ENCODE measurements around the gene UNC5A.

UNC5A gene

DNA sequence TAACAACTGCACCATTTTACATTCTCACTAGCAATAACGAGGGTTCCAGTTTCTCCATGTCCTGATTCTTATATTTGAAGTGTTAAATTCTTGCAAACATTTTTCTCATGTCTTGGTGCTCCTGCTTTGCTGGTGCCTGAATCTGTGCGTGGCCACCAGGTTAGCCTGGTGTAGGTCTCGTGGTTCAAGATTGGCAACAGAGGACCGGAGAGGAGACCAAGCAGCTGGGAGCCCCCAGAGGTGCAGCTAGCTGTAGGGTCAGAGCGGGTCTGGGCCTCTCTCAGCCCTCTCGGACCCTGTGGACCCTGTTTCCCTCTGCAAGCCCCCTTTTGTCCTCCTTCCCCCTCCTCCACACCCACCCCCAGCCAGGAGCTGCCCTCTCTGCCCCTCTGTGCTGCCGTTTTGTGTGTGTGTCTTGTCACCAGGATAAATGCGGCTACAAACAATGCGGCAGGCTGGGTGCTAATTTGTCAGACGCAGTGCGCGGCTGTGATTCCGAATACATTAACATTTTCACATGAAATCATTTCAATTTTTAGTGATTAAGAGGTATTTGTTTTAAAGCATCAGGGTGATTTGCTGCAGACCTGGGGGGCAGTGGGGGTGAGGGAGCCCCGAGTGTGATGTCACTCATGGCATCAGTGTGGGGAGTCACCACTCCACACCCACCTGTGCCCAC lies 17.5 kb downstream of the UNC5A start:
- Histone ChIP-seq H3K79me1 (ENCODE audit: low read depth, low read length) (peaks cover 7% of the 10 kb centered on the region), H3K36me3 (replicated peaks in 1 of 2; ENCODE audit: control insufficient read depth in 2 of 2, insufficient read depth in 2 of 2, low read length in 2 of 2) (no peaks in the 10 kb centered on the region), H2BK120ac (ENCODE audit: low read depth, low read length) (no peak overlapping the region), H2BK12ac (ENCODE audit: low read length) (no peak overlapping the region), H4K8ac (ENCODE audit: low read depth, low read length) (no peak overlapping the region), H2BK5ac (ENCODE audit: low read length) (peak overlapping the region; percentile 59), H3K23ac (ENCODE audit: low read depth, low read length, poor library complexity) (no peak overlapping the region), H3K4me3 (ENCODE audit: low read length in 2 of 2) (no peak overlapping the region), H3K4me2 (ENCODE audit: insufficient read depth, low read length, poor library complexity, severe bottlenecking) (no peak overlapping the region), H3K4ac (ENCODE audit: low read length) (no peak overlapping the region), H2AK5ac (ENCODE audit: low read depth, low read length) (no peak overlapping the region), H3K14ac (ENCODE audit: low read length) (peak overlapping the region; percentile 11), H2BK15ac (ENCODE audit: low read length) (peak overlapping the region; percentile 54), H3K9ac (ENCODE audit: low read depth, low read length, poor library complexity) (no peak overlapping the region), H2AFZ (ENCODE audit: low read length) (no peak overlapping the region), H3K27ac (replicated peaks; ENCODE audit: low read length) (no peak overlapping the region), H3K9me3 (replicated peaks in 1 of 2; ENCODE audit: control insufficient read depth in 2 of 2, insufficient read depth in 1 of 2, low read depth in 1 of 2, low read length in 2 of 2) (peaks cover 0 to 4% of the 10 kb centered on the region in 2 donors), H4K91ac (ENCODE audit: low read depth, low read length, poor library complexity) (no peak overlapping the region), H3K27me3 (ENCODE audit: control insufficient read depth in 3 of 3, insufficient read depth in 3 of 3, low read depth in 1 of 3, low read length in 3 of 3) (peaks cover 0 to 36% (median 2%) of the 10 kb centered on the region in 3 experiments), H3K4me1 (ENCODE audit: control insufficient read depth in 2 of 2, insufficient read depth in 1 of 2, low read depth in 1 of 2, low read length in 2 of 2) (peaks cover 0 to 5% of the 10 kb centered on the region in 2 donors), H3K18ac (ENCODE audit: low read length) (peak overlapping the region; percentile 76)
- no CpG with 5 or more reads among the region's 14 CpGs for WGBS, 2 donors (ENCODE audit: extremely low coverage in 2 of 2, insufficient read length in 2 of 2, insufficient replicate concordance in 1 of 2)
- no peak for DNase-seq (ENCODE audit: low spot score)

GRCh38 chr5:176829320-176829719 lies 19.0 kb downstream of the UNC5A start:
- Histone ChIP-seq H4K8ac (ENCODE audit: low read depth, low read length) (no peak overlapping the region), H3K27me3 (ENCODE audit: control insufficient read depth in 3 of 3, insufficient read depth in 3 of 3, low read depth in 1 of 3, low read length in 3 of 3) (peaks cover 0 to 26% (median 2%) of the 10 kb centered on the region in 3 experiments), H2BK12ac (ENCODE audit: low read length) (no peak overlapping the region), H3K79me1 (ENCODE audit: low read depth, low read length) (peaks cover 4% of the 10 kb centered on the region), H3K4me1 (ENCODE audit: control insufficient read depth in 2 of 2, insufficient read depth in 1 of 2, low read depth in 1 of 2, low read length in 2 of 2) (peaks cover 0 to 5% of the 10 kb centered on the region in 2 donors), H3K4me2 (ENCODE audit: insufficient read depth, low read length, poor library complexity, severe bottlenecking) (no peak overlapping the region), H3K23ac (ENCODE audit: low read depth, low read length, poor library complexity) (no peak overlapping the region), H2AK5ac (ENCODE audit: low read depth, low read length) (no peak overlapping the region), H3K36me3 (replicated peaks in 1 of 2; ENCODE audit: control insufficient read depth in 2 of 2, insufficient read depth in 2 of 2, low read length in 2 of 2) (no peaks in the 10 kb centered on the region), H3K27ac (replicated peaks; ENCODE audit: low read length) (no peak overlapping the region), H2BK15ac (ENCODE audit: low read length) (no peak overlapping the region), H3K14ac (ENCODE audit: low read length) (no peak overlapping the region), H3K18ac (ENCODE audit: low read length) (no peak overlapping the region), H3K9me3 (replicated peaks in 1 of 2; ENCODE audit: control insufficient read depth in 2 of 2, insufficient read depth in 1 of 2, low read depth in 1 of 2, low read length in 2 of 2) (peaks cover 0 to 4% of the 10 kb centered on the region in 2 donors), H2BK120ac (ENCODE audit: low read depth, low read length) (no peak overlapping the region), H2AFZ (ENCODE audit: low read length) (no peak overlapping the region), H3K4ac (ENCODE audit: low read length) (no peak overlapping the region), H4K91ac (ENCODE audit: low read depth, low read length, poor library complexity) (no peak overlapping the region), H3K9ac (ENCODE audit: low read depth, low read length, poor library complexity) (no peak overlapping the region), H3K4me3 (ENCODE audit: low read length in 2 of 2) (no peak overlapping the region), H2BK5ac (ENCODE audit: low read length) (no peak overlapping the region)
- no peak for DNase-seq (ENCODE audit: low spot score)
- WGBS, 2 donors (ENCODE audit: extremely low coverage in 2 of 2, insufficient read length in 2 of 2, insufficient replicate concordance in 1 of 2), result 100% methylated on average over 1 of the region's 2 CpGs; no CpG with 5 or more reads in 1 of the 2 donors

- no peak overlapping the region for H2AK5ac ChIP-seq (ENCODE audit: low read depth, low read length)
- no peak overlapping the region for H2BK5ac ChIP-seq (ENCODE audit: low read length)
- no peak overlapping the region for H2BK15ac ChIP-seq (ENCODE audit: low read length)
- peak overlapping the region; percentile 86 for H4K91ac ChIP-seq (ENCODE audit: low read depth, low read length, poor library complexity)
- H3K18ac ChIP-seq (ENCODE audit: low read length), result peak overlapping the region; percentile 84
- peaks cover 0 to 5% of the 10 kb centered on the region in 2 donors for H3K4me1 ChIP-seq (ENCODE audit: control insufficient read depth in 2 of 2, insufficient read depth in 1 of 2, low read depth in 1 of 2, low read length in 2 of 2)
- WGBS, 2 donors (ENCODE audit: extremely low coverage in 2 of 2, insufficient read length in 2 of 2, insufficient replicate concordance in 1 of 2), result no CpG with 5 or more reads among the region's 23 CpGs
- H4K8ac ChIP-seq (ENCODE audit: low read depth, low read length), result peak overlapping the region; percentile 97
- no peak for DNase-seq (ENCODE audit: low spot score)
- no peak overlapping the region for H2BK120ac ChIP-seq (ENCODE audit: low read depth, low read length)
- H3K9me3 ChIP-seq (replicated peaks in 1 of 2; ENCODE audit: control insufficient read depth in 2 of 2, insufficient read depth in 1 of 2, low read depth in 1 of 2, low read length in 2 of 2), result peaks cover 0 to 4% of the 10 kb centered on the region in 2 donors
- H3K9ac ChIP-seq (ENCODE audit: low read depth, low read length, poor library complexity), result peak overlapping the region; percentile 66
- H3K79me1 ChIP-seq (ENCODE audit: low read depth, low read length), result peaks cover 4% of the 10 kb centered on the region
- no peak overlapping the region for H2AFZ ChIP-seq (ENCODE audit: low read length)
- H3K14ac ChIP-seq (ENCODE audit: low read length), result peak overlapping the region; percentile 98
- no peaks in the 10 kb centered on the region for H3K36me3 ChIP-seq (replicated peaks in 1 of 2; ENCODE audit: control insufficient read depth in 2 of 2, insufficient read depth in 2 of 2, low read length in 2 of 2)
- no peak overlapping the region for H3K4ac ChIP-seq (ENCODE audit: low read length)
- H3K4me3 ChIP-seq (ENCODE audit: low read length in 2 of 2), result peak overlapping the region in 1 of 2 donors; percentile 73
- no peak overlapping the region for H2BK12ac ChIP-seq (ENCODE audit: low read length)
- peaks cover 0 to 25% (median 2%) of the 10 kb centered on the region in 3 experiments for H3K27me3 ChIP-seq (ENCODE audit: control insufficient read depth in 3 of 3, insufficient read depth in 3 of 3, low read depth in 1 of 3, low read length in 3 of 3)
- no peak overlapping the region for H3K4me2 ChIP-seq (ENCODE audit: insufficient read depth, low read length, poor library complexity, severe bottlenecking)
- no peak overlapping the region for H3K27ac ChIP-seq (replicated peaks; ENCODE audit: low read length)
- H3K23ac ChIP-seq (ENCODE audit: low read depth, low read length, poor library complexity), result no peak overlapping the region
Observed at GRCh38 chr5:176830422-176830994, 20.1 kb downstream of the UNC5A start.

DNA sequence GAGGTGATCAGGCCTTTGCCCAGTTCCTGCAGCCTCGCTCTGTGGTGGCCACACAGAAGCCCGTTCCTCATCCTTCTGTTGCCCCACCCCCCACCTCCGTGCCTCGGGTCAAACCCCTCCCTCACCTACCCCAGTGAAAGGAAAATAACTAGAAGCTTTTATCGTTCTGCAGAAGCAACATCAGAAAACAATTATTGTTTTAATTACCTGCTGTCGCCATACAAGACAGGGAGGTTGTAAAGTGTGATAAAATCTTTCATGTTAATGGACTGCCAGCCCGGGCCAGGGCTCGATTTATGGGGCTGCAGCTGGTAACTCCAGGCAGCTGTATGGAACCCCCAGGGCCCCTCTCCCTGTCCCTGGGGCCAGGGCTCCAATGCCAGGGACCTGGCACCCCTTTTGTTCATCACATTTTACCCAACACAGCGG lies 20.6 kb downstream of the UNC5A start:
- Histone ChIP-seq H2BK5ac (ENCODE audit: low read length) (peak overlapping the region; percentile 29), H2AK5ac (ENCODE audit: low read depth, low read length) (peak overlapping the region; percentile 74), H3K4me1 (ENCODE audit: control insufficient read depth in 2 of 2, insufficient read depth in 1 of 2, low read depth in 1 of 2, low read length in 2 of 2) (peaks cover 0 to 5% of the 10 kb centered on the region in 2 donors), H3K36me3 (replicated peaks in 1 of 2; ENCODE audit: control insufficient read depth in 2 of 2, insufficient read depth in 2 of 2, low read length in 2 of 2) (no peaks in the 10 kb centered on the region), H4K91ac (ENCODE audit: low read depth, low read length, poor library complexity) (no peak overlapping the region), H4K8ac (ENCODE audit: low read depth, low read length) (no peak overlapping the region), H3K23ac (ENCODE audit: low read depth, low read length, poor library complexity) (no peak overlapping the region), H3K9me3 (replicated peaks in 1 of 2; ENCODE audit: control insufficient read depth in 2 of 2, insufficient read depth in 1 of 2, low read depth in 1 of 2, low read length in 2 of 2) (peaks cover 0 to 4% of the 10 kb centered on the region in 2 donors), H3K27me3 (ENCODE audit: control insufficient read depth in 3 of 3, insufficient read depth in 3 of 3, low read depth in 1 of 3, low read length in 3 of 3) (peaks cover 0 to 23% (median 2%) of the 10 kb centered on the region in 3 experiments), H2AFZ (ENCODE audit: low read length) (no peak overlapping the region), H3K4me3 (ENCODE audit: low read length in 2 of 2) (no peak overlapping the region), H2BK12ac (ENCODE audit: low read length) (no peak overlapping the region), H2BK120ac (ENCODE audit: low read depth, low read length) (no peak overlapping the region), H3K4me2 (ENCODE audit: insufficient read depth, low read length, poor library complexity, severe bottlenecking) (no peak overlapping the region), H3K27ac (replicated peaks; ENCODE audit: low read length) (no peak overlapping the region), H3K79me1 (ENCODE audit: low read depth, low read length) (peaks cover 4% of the 10 kb centered on the region), H3K18ac (ENCODE audit: low read length) (no peak overlapping the region), H3K9ac (ENCODE audit: low read depth, low read length, poor library complexity) (peak overlapping the region; percentile 66), H3K4ac (ENCODE audit: low read length) (no peak overlapping the region), H2BK15ac (ENCODE audit: low read length) (peak overlapping the region; percentile 20), H3K14ac (ENCODE audit: low read length) (peak overlapping the region; percentile 98)
- DNase-seq (ENCODE audit: low spot score), result no peak
- WGBS, 2 donors (ENCODE audit: extremely low coverage in 2 of 2, insufficient read length in 2 of 2, insufficient replicate concordance in 1 of 2), result no CpG with 5 or more reads among the region's 9 CpGs
